HG02759 (cell line): ENCODE data around the gene ATP2B3.
"Not testable (repeated sequence)": the region's sequence is repeated elsewhere in the genome, so short reads cannot be mapped to it uniquely, and the experiment has no call there.

Source experiments
- ATAC-seq: cut with Tn5 transposase; IDR thresholded peaks from one replicate; pipeline ENCODE4 v1.9.1; 2021; ENCODE audit warnings: mild to moderate bottlenecking, moderate library complexity; ENCODE audit not compliant: unreplicated experiment

The ATP2B3 gene

DNA sequence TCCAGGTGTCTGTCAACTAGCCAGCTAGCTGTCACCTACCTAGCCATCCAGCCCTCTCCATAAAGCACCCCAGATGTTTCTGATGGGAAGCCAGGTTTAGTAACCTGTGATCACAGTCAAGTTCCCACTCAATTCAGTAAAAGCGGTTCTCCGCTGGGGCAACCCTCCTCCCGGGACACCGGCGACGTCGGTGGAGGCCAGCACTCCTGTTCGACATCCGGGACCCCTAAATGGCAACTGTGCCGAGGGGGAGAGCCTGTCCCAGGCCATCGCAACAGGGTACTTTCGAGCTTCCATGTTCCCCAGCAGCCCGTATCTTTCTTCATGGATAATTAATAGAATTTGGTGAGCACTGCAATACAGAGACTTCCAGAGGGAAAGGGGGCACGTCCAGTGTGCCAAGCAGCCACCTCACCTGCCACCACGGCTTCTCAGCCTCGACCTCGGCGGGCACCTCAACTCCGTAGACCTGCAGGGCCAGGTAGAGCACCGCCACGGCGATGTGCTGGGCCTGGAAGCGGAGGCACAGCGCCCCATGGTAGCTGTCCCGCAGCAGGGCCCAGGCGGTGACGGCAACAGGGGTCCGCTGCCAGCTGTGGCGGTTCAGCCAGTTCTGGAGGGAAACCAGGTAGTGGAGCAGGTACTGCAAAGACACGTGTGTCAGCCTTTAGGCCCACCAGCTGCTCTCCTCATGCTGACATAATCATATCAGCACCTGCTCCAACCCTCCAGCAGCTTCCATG is 74.8 kb downstream of the ATP2B3 start:
- ATAC-seq: no peak

DNA sequence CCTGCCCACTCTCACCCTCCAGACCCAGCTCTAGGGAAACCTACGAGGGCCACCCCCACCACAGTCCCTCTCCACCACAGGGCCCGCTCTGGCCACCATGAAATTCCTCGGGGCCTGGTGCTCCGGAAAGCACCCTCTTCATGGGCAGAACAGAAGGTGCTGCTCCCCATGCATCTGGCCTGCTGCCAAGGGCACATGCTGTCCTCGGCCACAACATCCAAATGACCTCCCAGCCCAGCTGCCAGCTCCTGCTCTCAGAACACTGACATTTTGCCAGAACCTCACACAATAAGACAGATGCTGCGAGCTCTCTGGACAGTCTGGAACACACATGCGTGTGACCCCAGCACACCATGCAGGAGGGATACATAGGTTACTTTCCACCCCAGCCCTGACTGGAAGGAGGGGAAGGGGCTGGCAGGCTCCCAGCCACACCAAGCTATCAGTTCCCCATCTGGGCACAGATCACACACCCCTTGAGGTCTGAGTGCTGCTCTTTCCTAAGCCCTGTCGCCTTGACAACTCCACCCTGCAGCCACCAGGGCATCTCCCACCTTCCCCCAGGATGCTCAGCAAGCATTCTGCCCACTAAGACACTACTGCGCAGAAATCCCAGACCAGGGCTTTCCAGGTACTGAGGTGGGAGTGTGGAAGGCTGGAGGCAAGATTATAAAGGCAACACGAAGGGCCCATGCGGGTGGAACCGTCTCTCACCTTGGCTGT is 75.7 kb downstream of the ATP2B3 start:
- ATAC-seq: no peak

DNA sequence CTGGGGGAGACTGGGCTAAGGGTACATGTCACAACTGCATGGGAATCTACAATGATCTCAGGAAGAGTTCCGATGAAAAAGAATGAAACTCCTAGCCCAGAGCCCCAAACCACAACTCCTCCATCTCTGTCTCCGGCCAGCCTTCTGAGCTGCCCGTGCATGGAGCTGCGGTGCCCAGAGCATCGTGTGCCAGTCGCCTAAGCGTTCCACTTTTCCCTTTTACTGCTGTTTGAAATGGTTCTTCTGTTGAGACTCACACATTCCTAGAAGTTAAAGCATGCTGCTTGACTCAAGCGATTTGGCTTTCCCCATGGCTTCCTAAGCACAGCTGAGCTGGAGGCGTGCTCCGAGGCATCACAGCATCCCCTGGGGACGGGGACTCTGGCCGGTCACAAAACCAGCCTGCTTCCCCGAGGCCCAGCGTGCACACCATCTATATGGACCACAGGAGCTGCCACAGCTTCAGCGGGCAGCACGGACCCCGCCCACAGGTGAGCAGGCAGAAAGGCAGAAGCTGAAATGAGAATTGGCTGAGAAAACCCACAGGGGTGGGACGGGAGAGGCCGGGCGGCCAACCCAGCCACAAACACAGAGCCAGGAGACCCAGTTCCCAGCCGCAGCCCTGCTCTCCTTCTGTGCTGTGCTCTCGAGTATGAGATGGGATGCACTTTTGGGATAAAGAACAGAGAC is 76.5 kb downstream of the ATP2B3 start:
- no peak for ATAC-seq

DNA sequence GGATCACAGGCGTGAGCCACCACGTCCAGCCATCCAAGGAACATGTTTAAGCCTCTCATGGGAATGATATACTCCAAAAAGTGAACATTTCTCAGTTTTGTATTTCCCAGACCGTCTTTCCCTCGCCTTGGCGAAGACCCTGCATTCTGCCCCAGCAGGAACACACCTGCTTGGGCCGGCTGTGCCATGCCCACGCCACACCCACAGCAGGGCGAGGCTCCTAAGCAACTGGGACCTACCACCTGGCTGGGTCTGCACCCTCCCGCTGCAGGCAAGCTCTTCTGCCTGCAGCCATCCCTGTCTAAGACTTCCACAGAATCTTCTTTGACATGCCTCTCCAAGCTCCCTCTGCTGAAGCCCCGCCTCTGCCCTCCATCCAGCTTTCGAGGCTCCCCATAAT is 77.9 kb downstream of the ATP2B3 start:
- ATAC-seq: no peak

DNA sequence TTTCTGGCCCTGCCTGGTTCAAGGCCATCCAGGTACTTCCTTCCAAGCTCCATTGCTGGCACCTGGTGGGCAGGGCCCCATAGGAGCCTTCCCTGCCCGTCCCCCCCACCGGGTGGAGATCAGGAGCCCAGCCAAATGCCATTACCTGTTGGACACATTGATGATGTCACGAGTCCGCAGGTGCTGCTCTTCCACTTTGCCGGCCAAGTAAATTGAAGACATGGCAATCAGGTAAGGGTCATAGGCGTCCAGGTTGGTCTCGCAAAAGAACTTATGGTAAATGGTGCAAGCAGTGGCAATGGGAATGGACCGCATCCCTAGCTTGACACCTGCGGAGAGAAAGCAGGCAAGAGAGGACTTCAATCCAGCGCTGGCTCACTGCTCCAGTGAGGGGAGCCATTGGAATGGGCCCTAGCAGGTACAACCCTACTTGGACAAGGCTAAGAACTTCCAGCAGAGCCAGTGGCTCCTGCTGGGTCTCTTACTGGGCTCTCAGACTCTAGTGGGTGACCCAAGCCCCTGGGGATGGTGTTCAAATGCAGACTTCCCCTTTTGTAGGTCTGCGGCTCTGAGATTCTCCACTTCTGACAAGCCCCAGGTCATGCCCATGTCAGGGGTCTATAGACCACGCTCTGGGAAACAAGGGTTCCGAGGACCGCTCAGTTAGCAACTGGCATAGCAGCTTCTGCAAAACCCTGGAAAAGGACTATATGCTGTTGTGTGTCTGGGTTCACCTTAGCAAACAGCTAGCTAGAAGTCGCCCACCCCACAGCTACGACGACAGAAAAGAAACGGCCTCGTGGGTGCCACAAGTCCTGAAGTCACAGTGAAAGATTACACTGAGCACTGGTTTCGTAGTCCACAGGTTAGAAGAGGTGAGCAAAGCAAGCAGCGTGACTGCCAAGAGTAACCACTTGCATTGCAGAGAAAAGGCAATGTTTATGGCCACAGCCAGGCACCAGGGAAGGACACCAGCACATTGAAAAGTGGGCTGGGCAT is 78.7 kb downstream of the ATP2B3 start:
- ATAC-seq: no peak

DNA sequence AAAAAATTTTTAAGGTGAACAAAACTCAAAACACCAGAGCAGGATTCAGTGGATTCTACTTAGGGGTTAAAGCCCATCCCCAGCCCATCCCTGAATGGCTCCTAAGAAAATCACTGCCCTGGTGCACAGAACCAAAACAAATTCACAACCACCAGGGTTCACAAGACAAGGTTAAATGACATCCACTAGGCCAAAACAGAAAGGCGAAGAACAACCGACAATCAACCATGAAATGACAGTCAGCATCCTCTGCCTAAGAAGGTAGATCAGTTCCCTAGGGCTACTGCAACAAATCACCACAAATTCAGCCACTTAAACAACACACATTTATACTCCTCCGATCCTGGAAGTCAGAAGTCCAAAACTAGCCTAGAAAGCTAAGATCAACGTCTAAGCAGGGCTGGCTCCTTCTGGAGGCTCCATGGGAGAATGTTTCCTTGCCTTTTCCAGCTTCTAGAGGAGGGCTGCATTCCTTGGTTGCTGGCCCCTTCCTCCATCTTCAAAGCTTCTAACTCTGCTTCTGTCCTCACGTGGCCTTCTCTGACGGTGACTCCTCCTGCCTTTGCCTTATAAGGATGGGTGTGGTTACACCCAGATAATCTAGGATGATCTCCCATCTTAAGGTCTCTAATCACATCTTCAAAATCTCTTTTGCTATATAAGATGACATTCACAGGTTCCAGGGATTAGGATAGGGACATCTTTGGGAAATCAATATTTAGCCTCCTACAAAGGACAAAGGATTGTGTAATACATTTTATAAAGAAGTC is 79.7 kb downstream of the ATP2B3 start:
- ATAC-seq: no peak

DNA sequence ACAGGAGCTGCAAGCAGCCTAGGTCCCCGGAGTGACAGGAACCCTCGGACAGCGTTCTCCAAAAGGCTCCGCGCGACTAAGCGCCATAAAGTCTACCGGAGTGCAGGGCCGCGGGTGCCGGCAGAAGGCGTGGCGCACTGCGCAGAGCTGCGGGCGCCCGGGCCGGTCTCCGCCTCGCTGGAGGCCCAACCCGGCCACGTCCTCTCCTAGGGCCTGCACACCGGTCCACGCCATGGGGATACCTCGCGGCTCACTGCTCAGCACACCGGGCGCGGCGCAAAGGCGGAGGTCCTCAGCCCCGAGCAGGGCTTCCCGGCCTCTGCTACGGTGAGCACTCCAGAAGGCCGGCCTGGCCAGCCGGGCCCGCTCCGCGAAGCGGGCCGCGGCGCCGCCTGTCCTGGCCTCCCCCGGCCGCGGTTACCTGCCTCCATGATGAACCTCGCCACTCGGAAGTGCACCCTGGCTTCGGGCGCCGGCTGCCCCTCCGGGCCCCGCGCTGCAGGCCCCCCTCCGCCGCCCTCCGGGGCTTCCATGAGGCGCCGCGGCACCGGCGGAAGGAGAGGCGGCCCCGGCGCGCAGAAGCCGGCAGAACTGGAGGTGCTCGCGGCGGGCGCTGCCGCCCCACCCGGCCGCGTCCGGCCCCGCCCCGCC is 81.2 kb downstream of the ATP2B3 start, which contains the start of gene CCNQ:
Gene CCNQ, minus strand, starts transcription at position 599 of the 651 bp plus-strand sequence. Its CDS starts 66 bp downstream, at position 533.
- ATAC-seq: peak; percentile 63

DNA sequence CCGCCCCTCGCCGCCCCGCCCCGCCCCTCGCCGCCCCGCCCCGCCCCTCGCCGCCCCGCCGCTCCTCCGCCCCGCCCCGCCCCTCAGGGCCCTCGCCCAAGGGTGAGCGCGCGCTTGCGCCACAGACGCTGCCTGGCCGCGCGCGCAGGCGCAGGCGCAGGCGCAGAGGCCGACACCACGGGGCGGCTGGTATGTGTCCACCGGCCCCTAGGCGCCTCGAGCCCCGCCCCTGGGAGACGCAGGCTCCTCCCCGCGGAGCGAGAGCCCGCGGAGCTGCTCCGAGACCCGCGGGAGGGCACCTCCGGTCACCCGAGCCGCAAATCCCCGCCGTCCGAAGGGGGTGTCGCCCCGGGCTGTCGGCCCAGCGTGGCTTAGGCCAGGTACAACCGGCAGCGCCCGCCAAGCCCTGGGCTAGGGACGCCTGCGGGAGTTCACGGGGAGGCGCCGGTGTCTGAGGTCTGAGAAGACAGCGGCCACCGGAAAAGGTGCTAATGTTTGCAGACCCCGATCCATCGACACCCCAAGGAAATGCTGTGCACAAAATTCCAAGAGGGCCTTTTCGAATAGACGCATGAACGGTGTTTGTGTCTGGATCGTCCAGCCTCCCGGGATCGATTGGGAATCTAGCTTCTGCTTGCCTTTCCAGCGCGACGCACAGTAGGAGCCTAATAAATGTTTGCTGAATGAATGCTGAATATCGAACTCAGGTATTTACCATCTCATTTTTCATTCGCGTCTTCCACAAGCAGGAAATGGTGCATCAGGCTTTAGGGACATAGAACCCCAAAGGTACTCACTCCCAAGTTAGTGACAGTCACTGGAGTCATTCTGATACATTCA is 82.0 kb downstream of the ATP2B3 start:
- ATAC-seq: peak; percentile 86

DNA sequence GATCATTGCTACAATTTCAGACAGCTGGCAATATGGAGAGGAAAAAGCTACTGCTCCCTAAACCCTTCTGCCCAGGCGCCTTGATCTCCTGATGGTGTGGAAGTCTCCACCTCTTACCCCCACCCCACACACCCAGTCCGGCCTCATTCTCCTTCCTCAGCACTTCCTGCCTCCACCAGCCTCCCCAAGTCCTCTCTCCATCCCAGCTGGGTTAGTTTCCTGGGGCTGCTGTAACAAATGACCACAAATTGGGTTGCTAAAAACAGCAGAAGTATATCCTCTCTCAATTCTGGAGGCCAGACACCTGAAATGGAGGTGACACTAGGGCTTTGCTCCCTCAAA is 82.6 kb downstream of the ATP2B3 start:
- no peak for ATAC-seq

DNA sequence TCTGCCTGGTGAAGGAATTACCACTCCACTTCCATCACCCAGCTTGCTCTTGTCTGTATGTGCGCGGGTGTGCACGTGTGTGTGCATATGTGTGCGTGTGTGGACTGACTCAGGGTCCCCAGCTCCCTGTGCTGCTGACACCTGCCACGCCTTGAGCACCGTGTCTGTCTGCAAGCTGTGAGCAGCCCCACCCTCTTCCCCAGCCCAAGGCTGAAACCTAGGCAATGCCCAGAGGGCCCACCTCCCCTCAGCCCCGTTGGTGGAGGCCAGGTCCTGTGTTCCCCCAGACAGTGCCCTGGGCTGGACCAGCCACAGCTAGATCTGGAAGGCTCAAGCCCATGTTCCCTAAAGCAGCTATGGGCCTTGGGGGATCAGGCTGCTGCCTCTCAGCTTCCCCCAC is 83.5 kb downstream of the ATP2B3 start:
- ATAC-seq: no peak

DNA sequence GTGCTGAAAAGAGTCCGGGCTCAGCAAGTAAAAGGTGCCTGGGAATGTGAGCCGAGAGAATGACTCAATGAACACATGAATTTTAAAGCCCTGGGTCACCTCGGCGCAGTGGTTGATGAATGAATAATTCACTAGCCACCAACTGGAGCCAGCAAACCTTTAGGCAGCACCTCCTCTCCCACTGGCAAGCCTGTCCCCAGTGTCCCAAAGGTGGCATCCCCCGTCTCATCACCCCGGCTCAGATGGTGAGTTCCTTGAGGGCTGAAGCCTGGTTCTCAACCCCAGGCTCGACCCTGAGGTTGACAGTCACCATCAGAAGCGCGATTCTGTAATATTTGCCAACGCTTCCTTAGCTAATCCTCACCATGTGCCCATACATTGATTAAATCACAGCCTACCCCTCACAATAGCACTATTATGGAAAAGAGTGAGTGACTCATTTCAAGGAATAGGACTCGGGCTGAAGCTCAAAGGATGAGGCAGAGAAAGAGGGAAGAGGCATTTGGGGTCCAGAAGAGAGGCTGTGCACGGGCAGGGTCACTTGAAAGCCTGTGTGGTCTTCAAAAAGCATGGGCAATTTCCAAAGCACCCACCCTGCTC is 84.2 kb downstream of the ATP2B3 start:
- ATAC-seq: no peak

DNA sequence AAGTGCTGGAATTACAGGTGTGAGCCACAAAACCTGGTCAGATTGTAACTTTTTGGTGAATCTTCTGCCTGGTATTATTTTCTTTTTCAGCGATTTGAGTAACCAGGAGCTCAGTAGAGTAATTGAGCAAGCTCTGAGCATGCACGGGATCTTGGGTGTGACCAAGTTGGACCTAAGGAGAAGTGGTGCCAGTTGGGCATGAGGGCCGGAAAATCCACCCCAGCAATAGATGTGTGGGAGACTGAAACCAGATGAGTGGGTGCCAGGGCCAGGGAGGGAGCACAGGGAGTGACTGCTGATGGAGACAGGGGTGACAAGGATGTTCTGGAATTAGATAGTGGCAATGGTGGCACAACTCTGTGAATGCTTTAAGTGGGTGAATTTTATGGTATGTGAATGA is 85.2 kb downstream of the ATP2B3 start:
- no peak for ATAC-seq

DNA sequence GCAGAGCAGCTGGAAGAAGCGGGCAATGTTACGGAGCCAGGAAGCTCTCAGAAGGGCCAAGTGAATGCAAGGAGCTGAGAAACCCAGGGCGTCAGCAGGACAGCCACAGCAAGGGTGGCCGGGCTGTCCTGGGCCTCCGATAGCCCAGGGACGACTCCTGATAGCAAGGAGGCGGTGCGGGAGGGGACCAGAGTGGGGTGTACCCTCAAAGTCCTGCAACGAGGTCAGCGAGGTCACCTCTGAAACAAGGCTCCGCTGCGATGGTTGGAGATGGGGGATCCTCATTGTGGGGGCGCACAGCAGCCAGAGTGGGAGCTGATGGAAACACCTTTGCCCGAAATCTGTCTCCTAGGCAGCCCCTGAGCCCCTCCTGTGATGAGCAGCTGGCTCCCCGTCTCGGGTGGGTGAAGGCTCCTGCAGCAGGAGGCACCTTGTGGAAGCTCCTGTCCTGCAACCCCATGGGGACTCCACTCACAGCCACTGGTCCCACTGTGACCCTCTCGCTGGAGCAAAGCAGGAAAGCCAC is 85.8 kb downstream of the ATP2B3 start:
- ATAC-seq: no peak

DNA sequence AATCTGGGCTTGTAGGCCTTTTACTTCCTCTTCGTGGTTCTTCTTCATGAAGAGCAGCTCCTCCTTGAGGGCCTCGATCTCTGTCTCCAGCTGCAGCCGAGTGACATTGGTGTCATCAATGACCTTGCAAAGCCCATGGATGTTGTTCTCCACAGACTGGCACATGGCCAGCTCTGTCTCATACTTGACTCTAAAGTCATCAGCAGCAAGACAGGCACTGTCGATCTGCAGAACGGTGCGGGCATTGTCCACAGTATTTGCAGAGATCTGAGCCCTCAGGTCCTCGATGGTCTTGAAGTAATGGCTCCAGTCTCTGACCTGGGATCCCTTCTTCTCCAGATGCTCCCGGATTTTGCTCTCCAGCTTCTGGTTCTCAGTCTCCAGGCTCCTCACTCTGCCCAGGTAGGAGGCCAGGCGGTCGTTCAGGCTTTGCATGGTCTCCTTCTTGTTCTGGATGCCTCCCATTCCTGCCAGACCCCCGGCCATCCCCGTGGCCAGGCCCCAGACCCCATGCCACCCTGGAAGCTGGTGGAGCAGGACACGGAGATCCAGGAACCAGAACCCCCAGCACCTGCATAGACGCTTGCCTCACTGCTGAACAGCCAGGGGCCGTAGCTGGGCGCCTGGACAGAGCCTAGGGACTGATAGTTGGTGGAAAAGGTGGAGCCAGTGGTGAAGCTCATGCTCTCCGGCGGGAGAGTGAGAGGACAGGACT is 87.4 kb downstream of the ATP2B3 start:
- not testable (repeated sequence) for ATAC-seq

DNA sequence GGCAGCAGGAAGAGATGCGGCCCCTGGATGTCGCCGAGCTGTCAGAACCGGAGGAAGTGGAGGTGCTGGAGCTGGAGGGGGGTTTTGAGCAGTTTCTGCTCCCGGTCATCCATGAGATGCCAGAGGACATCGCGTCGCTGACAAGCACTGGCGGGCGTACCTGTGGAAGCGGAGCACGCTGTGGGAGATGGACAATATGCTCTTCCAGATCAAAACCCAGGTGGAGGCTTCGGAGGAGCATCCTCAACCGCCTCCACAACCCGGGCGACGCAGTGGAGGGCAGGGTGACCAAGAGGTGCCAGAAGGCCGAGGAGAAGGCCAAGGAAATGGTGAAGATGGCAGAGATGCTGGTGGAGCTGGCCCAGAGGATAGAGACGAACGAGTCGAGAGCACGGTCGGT is 89.1 kb downstream of the ATP2B3 start:
- no peak for ATAC-seq

DNA sequence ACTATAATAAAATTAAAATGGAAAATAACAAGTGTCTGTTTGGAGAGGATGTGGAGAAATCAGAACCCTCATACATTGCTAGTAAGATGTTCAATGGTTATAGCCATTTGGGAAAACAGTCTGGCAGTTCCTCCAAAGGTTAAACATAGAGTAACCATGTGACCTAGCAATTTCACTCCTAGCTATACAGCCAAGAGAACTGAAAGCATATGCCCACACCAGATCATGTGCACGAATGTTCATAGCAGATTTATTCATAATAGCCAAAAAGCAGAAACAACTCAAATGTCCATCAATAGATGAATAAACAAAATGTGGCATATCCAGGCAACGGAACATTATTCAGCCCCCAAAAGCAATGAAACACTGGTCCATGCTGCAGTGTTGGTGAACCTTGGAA is 90.9 kb downstream of the ATP2B3 start:
- no peak for ATAC-seq

DNA sequence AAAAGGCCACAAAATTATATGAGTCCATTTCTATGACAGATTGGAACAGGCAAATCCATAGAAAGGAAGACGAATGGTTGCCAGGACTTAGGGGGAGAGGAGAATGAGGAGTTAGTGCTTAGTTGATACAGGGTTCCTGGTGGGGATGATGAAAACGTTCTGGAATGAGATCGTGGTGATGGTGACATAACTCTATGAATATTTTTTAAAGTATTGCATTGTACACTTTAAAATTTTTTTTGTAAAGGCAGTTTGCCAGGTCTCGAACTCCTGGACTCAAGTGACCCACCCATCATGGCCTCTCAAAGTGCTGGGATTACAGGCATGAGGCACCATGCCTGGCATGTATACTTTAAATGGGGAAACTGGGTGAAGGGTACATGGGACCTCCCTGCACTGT is 91.4 kb downstream of the ATP2B3 start:
- ATAC-seq: no peak
